ENCODE measurements around the gene FEZF2.

The FEZF2 gene

DNA sequence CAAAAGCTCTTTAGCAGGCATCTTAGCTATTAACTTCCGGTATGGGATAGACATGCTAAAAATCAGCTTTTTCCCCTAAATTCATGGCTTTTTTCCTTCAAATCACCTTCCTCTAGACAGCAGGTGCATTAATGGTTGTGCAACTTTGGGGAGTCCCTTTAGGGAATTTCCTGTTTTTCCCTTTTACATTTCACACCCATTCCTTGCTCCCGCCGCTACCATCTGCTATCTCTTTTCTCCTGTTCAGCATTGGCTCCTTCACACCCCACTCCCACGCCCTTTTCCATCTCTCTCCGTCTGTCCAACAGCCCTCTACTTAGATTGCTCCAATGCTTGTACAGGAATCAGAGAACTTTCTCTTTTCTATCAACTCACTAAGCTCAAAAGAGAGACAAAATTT, 43.4 kb downstream of the FEZF2 start:
- no peaks in the 10 kb centered on the region for H3K9me2 ChIP-seq (ENCODE audit: low read depth, low read length)
- H2AFZ ChIP-seq (ENCODE audit: low read length) = no peak overlapping the region
- no peaks in the 10 kb centered on the region for H3K79me2 ChIP-seq (ENCODE audit: insufficient read depth, low read length)
- no peaks in the 10 kb centered on the region for H3K27me3 ChIP-seq (ENCODE audit: insufficient read depth, low read length)
- no peaks in the 10 kb centered on the region for H3F3A ChIP-seq (ENCODE audit: insufficient read depth, low read length)
- no peak overlapping the region for H3K4me3 ChIP-seq (ENCODE audit: low read depth, low read length, poor library complexity, severe bottlenecking)
- H3K4me2 ChIP-seq (ENCODE audit: low read length) = no peak overlapping the region
- no peak overlapping the region for H3K9ac ChIP-seq (ENCODE audit: low read length)
- no peak overlapping the region for H3K27ac ChIP-seq (ENCODE audit: low read depth, low read length, poor library complexity, severe bottlenecking)
- TF ChIP-seq, protein P1, sequence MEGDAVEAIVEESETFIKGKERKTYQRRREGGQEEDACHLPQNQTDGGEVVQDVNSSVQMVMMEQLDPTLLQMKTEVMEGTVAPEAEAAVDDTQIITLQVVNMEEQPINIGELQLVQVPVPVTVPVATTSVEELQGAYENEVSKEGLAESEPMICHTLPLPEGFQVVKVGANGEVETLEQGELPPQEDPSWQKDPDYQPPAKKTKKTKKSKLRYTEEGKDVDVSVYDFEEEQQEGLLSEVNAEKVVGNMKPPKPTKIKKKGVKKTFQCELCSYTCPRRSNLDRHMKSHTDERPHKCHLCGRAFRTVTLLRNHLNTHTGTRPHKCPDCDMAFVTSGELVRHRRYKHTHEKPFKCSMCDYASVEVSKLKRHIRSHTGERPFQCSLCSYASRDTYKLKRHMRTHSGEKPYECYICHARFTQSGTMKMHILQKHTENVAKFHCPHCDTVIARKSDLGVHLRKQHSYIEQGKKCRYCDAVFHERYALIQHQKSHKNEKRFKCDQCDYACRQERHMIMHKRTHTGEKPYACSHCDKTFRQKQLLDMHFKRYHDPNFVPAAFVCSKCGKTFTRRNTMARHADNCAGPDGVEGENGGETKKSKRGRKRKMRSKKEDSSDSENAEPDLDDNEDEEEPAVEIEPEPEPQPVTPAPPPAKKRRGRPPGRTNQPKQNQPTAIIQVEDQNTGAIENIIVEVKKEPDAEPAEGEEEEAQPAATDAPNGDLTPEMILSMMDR (IDR thresholded peaks at IDR 0.05; ENCODE audit: low read length) = no peak
- no peak for TF ChIP-seq EZH2 (IDR thresholded peaks at IDR 0.05; ENCODE audit: borderline replicate concordance, low read length)
- H4K20me1 ChIP-seq (ENCODE audit: insufficient read depth, low read length) = no peaks in the 10 kb centered on the region
- H3K36me3 ChIP-seq (ENCODE audit: insufficient read depth, low read length) = no peaks in the 10 kb centered on the region
- H3K9me3 ChIP-seq (ENCODE audit: low read length) = no peaks in the 10 kb centered on the region
- H3K4me1 ChIP-seq (ENCODE audit: insufficient read depth, low read length, severe bottlenecking) = no peaks in the 10 kb centered on the region

DNA sequence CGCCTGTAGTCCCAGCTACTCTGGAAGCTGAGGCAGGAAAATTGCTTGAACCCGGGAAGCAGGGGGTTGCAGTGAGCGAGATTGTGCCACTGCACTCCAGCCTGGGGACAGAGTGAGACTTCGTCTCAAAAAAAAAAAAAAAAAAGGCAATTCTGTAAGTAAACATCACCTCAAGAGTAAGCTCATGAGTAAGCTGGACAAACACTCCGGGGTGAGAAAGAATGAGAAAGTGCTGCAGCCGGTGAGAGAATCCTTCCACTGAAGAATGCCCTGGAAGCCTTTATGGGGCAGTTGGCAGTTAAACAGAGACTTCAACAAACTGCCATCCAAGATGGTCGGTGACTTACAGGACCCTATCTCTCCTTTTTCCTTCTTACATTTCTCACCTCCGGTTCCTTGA, 47.5 kb downstream of the FEZF2 start:
- no peak overlapping the region for H3K9ac ChIP-seq (ENCODE audit: low read length)
- no peaks in the 10 kb centered on the region for H3K4me1 ChIP-seq (ENCODE audit: insufficient read depth, low read length, severe bottlenecking)
- no peaks in the 10 kb centered on the region for H3K36me3 ChIP-seq (ENCODE audit: insufficient read depth, low read length)
- H4K20me1 ChIP-seq (ENCODE audit: insufficient read depth, low read length) = no peaks in the 10 kb centered on the region
- no peak overlapping the region for H3K4me3 ChIP-seq (ENCODE audit: low read depth, low read length, poor library complexity, severe bottlenecking)
- H3F3A ChIP-seq (ENCODE audit: insufficient read depth, low read length) = no peaks in the 10 kb centered on the region
- H3K27ac ChIP-seq (ENCODE audit: low read depth, low read length, poor library complexity, severe bottlenecking) = no peak overlapping the region
- H3K27me3 ChIP-seq (ENCODE audit: insufficient read depth, low read length) = no peaks in the 10 kb centered on the region
- no peak overlapping the region for H3K4me2 ChIP-seq (ENCODE audit: low read length)
- no peaks in the 10 kb centered on the region for H3K79me2 ChIP-seq (ENCODE audit: insufficient read depth, low read length)
- H3K9me2 ChIP-seq (ENCODE audit: low read depth, low read length) = no peaks in the 10 kb centered on the region
- H2AFZ ChIP-seq (ENCODE audit: low read length) = no peak overlapping the region
- no peaks in the 10 kb centered on the region for H3K9me3 ChIP-seq (ENCODE audit: low read length)
- TF ChIP-seq, protein P1 (IDR thresholded peaks at IDR 0.05; ENCODE audit: low read length) = no peak
- TF ChIP-seq EZH2 (IDR thresholded peaks at IDR 0.05; ENCODE audit: borderline replicate concordance, low read length) = no peak

DNA sequence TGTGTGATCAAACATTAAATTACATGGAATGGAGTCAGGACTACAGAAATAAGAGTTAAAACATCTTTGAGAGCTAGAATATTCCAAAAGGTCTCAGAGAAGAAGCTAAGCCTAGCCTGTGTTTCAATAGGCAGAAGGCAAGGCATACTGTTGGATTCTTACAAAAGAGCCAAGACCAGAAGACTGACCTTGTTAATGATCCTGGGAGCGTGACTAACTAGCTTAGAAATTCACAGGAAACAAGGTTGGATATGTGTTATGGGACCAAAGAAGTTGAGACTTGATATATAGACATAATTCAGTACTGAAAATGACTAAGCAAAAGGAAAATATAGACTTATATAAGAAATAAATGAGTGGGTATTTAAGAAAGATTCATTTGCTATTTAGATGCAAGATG, 50.1 kb downstream of the FEZF2 start:
- Histone ChIP-seq H3K4me2 (ENCODE audit: low read length) (no peak overlapping the region), H3K9me3 (ENCODE audit: low read length) (no peaks in the 10 kb centered on the region), H3K27me3 (ENCODE audit: insufficient read depth, low read length) (no peaks in the 10 kb centered on the region), H3K9ac (ENCODE audit: low read length) (no peak overlapping the region), H3K27ac (ENCODE audit: low read depth, low read length, poor library complexity, severe bottlenecking) (no peak overlapping the region), H2AFZ (ENCODE audit: low read length) (no peak overlapping the region), H3F3A (ENCODE audit: insufficient read depth, low read length) (no peaks in the 10 kb centered on the region), H3K9me2 (ENCODE audit: low read depth, low read length) (no peaks in the 10 kb centered on the region), H3K79me2 (ENCODE audit: insufficient read depth, low read length) (no peaks in the 10 kb centered on the region), H3K4me3 (ENCODE audit: low read depth, low read length, poor library complexity, severe bottlenecking) (no peak overlapping the region), H4K20me1 (ENCODE audit: insufficient read depth, low read length) (no peaks in the 10 kb centered on the region), H3K36me3 (ENCODE audit: insufficient read depth, low read length) (no peaks in the 10 kb centered on the region), H3K4me1 (ENCODE audit: insufficient read depth, low read length, severe bottlenecking) (no peaks in the 10 kb centered on the region)
- no peak for TF ChIP-seq EZH2 (IDR thresholded peaks at IDR 0.05; ENCODE audit: borderline replicate concordance, low read length)
- TF ChIP-seq, protein P1 (IDR thresholded peaks at IDR 0.05; ENCODE audit: low read length) = no peak

Data from OCI-LY1 (cell line).